HEK293T (cell line): ENCODE data around the gene KDM2A.

Experiments used
- FOXK2 ChIP-seq: fragments of 450-650 bp; IDR thresholded peaks from 2 replicates; pipeline ENCODE4 v1.6.1; 2016; ENCODE audit warnings: mild to moderate bottlenecking
- FOXM1 ChIP-seq: fragments of 450-650 bp; IDR thresholded peaks from 2 replicates; pipeline ENCODE4 v1.6.1; 2017; ENCODE audit warnings: mild to moderate bottlenecking, borderline replicate concordance
- HDGF ChIP-seq: fragments of 450-650 bp; IDR thresholded peaks from 2 replicates; pipeline ENCODE4 v1.6.1; 2017; ENCODE audit warnings: antibody characterized with exemption, borderline replicate concordance
- LEF1 ChIP-seq: fragments of 450-650 bp; IDR thresholded peaks from 2 replicates; pipeline ENCODE4 v1.6.1; 2017; ENCODE audit warnings: mild to moderate bottlenecking, borderline replicate concordance
- NFRKB ChIP-seq: fragments of 450-650 bp; IDR thresholded peaks from 2 replicates; pipeline ENCODE4 v1.6.1; 2016; ENCODE audit warnings: mild to moderate bottlenecking, moderate library complexity
- PKNOX1 ChIP-seq: fragments of 450-650 bp; IDR thresholded peaks from 2 replicates; pipeline ENCODE4 v1.6.1; 2016
- ZNF384 ChIP-seq: fragments of 450-650 bp; IDR thresholded peaks from 2 replicates; pipeline ENCODE4 v1.6.1; 2016

DNA sequence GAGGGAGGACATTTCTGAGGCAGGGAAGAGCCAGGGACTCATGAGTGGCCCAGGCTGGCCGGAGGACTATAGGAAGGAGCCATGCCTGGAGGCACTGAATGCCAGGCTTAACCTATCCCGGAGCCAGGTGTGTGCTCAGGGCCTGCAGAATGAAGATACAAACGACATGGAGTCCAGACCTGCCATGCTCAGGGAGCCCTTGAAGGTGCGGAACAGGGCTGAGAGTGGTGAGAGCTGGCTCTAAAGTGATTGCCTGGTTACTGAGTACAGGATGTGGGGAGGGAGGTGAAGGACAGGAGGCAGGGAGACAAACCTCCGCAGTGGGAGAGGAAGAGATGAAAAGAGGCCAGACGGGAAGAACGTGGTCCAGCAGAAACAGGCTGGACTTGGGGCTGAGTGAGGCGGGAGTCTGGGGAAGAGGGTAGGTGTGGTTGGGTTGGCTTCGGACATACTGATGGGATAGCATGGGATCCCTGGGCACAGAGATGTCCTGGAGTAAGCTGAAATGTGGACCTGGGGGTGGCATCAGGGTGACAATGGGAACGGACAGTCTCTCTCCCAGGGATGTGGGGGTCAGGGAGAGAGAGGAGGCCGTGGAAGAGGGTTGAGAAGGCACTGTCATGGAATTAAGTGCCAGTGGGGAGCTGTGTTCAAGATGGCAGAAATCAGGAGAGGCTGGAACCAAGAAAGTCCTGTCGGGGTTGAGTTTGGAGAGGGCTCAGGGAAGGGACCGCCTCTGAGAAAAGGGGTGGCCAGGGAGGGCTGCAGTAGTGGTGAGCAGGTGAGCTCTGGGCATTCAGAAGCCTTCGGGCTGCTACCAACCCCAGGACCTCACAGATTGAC lies 168.5 kb downstream of the KDM2A start:
- TF ChIP-seq LEF1 (no peak), FOXM1 (no peak), HDGF (no peak), ZNF384 (no peak), FOXK2 (no peak), PKNOX1 (no peak), NFRKB (no peak)
